GM12801 (cell line): ENCODE results near the gene CBFB.

Experiments
- CTCF ChIP-seq: IDR thresholded peaks from one replicate; pipeline ENCODE4 v1.5.1; 2011; ENCODE audit warnings: control low read depth; ENCODE audit not compliant: insufficient read length; ENCODE audit errors: extremely low read depth

The CBFB gene

GRCh38 chr16:67082100-67082499, 53.2 kb downstream of the CBFB start:
- TF ChIP-seq CTCF: no peak

- no peak for TF ChIP-seq CTCF
Observed at GRCh38 chr16:67082891-67083290, 53.9 kb downstream of the CBFB start.

GRCh38 chr16:67084345-67085028, 55.5 kb downstream of the CBFB start:
- TF ChIP-seq CTCF: no peak

- TF ChIP-seq CTCF: no peak
Observed at GRCh38 chr16:67086822-67087221, 57.9 kb downstream of the CBFB start.

- TF ChIP-seq CTCF: no peak
Observed at GRCh38 chr16:67087291-67087690, 58.3 kb downstream of the CBFB start.

- no peak for TF ChIP-seq CTCF
Observed at GRCh38 chr16:67087803-67088202, 58.9 kb downstream of the CBFB start.

GRCh38 chr16:67088551-67088950, 59.6 kb downstream of the CBFB start:
- no peak for TF ChIP-seq CTCF
